Nucleus accumbens (tissue), 56 donors: ENCODE measurements around the gene HTR3D.
"Not testable (repeated sequence)": the region's sequence is repeated elsewhere in the genome, so short reads cannot be mapped to it uniquely, and the experiment has no call there.

Source experiments
- DNase-seq, 56 donors: peaks; one replicate each; lab custom pipeline; 2025; lab: John Stamatoyannopoulos, UW

HTR3D gene

DNA sequence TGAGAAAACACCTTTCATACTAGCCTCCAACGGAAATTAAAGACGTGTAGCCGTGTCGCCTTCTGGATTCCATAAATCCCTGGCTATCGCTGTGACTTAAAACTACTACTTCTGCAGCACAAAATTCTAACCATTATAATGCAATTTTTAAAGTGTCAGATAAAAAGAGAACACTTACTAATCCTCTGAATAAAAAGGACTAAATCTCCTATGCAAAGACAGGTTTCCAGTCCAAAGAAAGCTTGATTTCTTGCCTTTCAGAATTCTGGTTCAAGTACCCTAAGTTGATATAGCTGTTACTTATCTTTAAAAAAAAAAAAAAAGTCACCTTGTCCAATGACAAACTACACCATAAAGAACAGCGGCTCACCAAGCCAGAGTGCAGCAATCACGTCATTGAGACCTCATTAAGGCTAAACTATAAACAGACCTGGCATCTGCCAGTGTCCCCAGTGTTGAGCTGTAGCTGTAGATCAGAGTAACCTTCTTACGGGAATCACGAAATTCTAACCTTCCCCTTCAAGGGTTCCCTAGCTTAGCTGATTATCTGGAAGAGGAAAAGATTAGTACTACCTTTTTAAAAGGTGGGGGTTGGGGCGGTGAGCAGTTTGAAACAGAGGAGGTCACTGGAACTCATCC lies 16.0 kb upstream of the HTR3D start:
- no peak for DNase-seq

DNA sequence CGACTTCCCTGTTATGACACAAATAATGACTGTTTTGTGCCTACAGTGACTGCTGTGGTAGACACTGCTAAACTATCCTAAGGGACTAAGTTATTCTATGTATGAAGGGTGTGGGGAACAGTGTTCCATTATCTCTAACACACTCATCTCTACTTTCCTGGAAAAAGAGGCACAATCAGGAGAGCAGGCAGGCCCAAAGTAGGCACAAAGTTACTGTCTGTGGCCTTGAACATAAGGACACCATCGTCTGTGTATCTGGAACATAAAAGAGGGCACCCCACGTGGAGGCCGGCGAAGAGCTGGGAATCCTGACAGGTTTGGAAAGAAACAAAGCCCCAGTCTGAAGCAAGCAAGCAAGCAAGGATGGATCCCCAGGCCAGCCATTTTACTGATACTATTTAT lies 15.4 kb upstream of the HTR3D start:
- DNase-seq, result peak in 2 of 56 donors; percentile 2

GRCh38 chr3:184016811-184017671 lies 14.5 kb upstream of the HTR3D start:
- DNase-seq, result peak in 49 of 56 donors; percentile 26 to 78 (median 61)

GRCh38 chr3:184017672-184018423 lies 13.7 kb upstream of the HTR3D start, which contains the start of gene ABCC5:
Gene ABCC5 (minus strand): TSS chr3:184017884. CDS start chr3:184014392, 3,492 bp downstream.
- DNase-seq, result peak; percentile 70 to 97 (median 92)

DNA sequence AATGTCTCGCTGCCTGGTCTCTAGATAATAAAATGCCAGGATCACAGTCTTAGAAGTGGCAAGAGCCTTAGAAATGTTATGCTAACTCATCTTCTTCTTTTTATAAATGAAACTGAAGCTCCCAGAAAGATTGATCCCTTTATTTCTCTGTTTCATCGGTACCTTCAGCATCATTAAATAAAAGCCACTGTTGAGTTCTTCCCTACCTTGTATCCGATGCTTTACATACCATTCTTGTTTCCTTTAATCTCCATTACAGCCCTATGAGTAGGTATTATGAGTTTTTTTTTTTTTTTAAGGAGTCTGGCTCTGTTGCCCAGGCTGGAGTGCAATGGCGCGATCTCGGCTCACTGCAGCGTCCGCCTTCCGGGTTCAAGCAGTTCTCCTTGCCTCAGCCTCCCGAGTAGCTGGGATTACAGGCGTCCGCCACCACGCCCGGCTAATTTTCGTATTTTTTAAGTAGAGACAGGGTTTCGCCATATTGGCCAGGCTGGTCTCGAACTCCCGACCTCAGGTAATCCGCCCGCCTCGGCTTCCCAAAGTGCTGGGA lies 13.0 kb upstream of the HTR3D start:
- DNase-seq, result no peak

GRCh38 chr3:184022323-184022722 lies 9.2 kb upstream of the HTR3D start:
- no peak for DNase-seq

- not testable (repeated sequence) for DNase-seq
Observed at GRCh38 chr3:184025256-184025655, 6.3 kb upstream of the HTR3D start.

- not testable (repeated sequence) for DNase-seq
Observed at GRCh38 chr3:184028275-184028890, 3.2 kb upstream of the HTR3D start.

DNA sequence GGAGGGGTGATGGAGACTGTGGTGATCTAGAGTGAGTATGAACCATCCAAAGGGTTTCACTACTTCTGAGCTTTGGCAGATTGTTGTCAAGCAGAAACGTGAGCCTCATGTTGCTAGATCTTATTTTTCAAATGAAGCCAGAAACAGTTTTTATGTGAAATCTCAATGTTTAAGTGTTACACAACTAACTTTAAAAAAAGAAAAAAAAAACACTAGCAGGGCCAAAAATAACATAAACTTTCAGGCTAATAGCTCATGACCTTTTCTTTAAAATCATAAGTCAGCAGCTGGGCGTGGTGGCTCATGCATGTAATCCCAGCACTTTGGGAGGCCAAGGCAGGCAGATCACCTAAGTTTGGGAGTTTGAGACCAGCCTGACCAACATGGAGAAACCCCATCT lies 2.1 kb upstream of the HTR3D start:
- no peak for DNase-seq

- DNase-seq, result no peak
Observed at GRCh38 chr3:184030536-184030935, 1.0 kb upstream of the HTR3D start.

DNA sequence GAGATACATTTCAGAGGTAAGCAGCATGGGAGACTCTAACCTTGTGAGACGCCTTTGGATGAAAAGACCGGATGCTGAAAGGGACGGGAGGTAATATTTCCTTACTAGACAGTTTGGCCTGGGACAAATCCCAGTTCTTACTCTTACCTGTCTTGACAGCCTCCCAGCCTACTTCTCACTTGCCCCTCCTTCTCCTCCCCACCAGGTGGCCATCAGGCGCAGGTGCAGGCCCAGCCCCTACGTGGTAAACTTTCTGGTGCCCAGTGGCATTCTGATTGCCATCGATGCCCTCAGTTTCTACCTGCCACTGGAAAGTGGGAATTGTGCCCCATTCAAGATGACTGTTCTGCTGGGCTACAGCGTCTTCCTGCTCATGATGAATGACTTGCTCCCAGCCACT lies 6.3 kb downstream of the HTR3D start:
- no peak for DNase-seq

DNA sequence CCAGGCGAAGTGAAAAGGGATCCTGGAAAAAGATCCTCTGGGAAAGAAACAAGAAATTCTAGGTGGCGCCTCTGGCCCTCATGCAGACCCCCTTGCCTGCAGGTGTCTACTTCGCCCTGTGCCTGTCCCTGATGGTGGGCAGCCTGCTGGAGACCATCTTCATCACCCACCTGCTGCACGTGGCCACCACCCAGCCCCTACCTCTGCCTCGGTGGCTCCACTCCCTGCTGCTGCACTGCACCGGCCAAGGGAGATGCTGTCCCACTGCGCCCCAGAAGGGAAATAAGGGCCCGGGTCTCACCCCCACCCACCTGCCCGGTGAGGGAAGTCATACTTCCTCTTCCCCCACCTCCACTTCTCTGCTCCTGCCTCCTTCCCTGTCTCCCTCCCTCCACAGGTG lies 6.8 kb downstream of the HTR3D start:
- not testable (repeated sequence) for DNase-seq

DNA sequence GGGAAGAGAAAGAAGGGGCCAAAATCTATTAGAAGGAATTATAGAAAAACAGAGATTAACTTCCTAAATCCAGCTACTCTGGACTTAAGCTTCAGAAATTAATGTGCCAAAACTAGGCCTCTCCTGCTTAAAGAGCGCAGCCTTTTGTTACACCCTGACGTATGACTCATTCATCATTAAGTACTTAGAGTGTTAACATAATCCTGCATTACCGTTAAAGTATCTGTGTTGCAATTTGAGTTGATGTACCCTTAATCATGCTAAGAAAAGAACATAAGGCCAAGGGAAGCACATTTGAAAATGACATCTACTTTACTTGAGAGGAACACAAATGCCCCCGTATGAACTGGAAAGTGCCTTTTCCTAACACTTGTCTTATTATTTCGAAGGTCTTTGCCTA lies 7.9 kb downstream of the HTR3D start:
- peak in 2 of 56 donors; percentile 6 to 11 for DNase-seq

- no peak for DNase-seq
Observed at GRCh38 chr3:184040010-184040409, 8.5 kb downstream of the HTR3D start.

- no peak for DNase-seq
Observed at GRCh38 chr3:184042617-184043016, 11.1 kb downstream of the HTR3D start.

GRCh38 chr3:184045995-184046394 lies 14.5 kb downstream of the HTR3D start:
- no peak for DNase-seq

GRCh38 chr3:184050217-184050847 lies 18.8 kb downstream of the HTR3D start:
- DNase-seq, result no peak

DNA sequence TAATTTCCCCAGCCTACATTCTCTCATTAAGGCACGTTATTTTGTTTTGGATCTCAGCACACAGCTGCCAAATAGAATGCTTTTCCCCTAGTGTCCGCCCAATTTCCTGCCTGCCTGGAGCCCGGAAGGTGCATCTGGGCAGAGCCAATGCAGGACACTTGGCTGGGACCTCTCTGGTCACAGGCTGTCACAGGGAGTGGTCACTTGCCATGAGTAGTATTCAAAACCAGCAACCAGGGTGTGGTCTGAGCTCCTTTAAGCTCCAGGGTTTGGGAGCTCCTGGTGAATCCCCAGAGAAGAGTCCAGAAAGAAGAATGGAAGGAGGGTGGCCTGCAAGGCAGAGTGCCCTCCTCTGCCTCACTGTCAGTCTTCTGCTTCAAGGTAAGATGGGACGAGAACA lies 21.2 kb downstream of the HTR3D start, which contains the start of gene HTR3C:
HTR3C (plus strand) TSS at position 281 of the 400 bp plus-strand sequence; CDS start at position 315, 34 bp downstream.
- DNase-seq, result no peak

GRCh38 chr3:184058029-184058428 lies 26.5 kb downstream of the HTR3D start:
- DNase-seq, result no peak

DNA sequence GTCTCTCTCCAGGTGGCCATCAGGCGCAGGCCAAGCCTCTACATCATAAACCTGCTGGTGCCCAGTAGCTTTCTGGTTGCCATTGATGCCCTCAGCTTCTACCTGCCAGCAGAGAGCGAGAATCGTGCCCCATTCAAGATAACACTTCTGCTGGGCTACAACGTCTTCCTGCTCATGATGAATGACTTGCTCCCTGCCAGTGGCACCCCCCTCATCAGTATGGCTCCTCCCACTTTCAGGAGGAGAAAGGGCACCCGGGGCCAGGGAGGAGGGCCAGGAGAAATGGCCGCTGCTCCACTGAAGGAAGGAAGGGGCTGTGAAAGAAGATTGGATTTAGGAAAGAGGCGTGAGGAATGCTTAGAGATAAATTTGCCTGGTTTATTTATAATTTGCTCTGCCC lies 27.9 kb downstream of the HTR3D start:
- DNase-seq, result no peak
